HG02973 (cell line): ENCODE results near the gene WNK4.

ENCODE experiments used
- ATAC-seq: cut with Tn5 transposase; IDR thresholded peaks from one replicate; pipeline ENCODE4 v1.9.1; 2021; ENCODE audit warnings: moderate library complexity; ENCODE audit not compliant: unreplicated experiment

WNK4 gene

DNA sequence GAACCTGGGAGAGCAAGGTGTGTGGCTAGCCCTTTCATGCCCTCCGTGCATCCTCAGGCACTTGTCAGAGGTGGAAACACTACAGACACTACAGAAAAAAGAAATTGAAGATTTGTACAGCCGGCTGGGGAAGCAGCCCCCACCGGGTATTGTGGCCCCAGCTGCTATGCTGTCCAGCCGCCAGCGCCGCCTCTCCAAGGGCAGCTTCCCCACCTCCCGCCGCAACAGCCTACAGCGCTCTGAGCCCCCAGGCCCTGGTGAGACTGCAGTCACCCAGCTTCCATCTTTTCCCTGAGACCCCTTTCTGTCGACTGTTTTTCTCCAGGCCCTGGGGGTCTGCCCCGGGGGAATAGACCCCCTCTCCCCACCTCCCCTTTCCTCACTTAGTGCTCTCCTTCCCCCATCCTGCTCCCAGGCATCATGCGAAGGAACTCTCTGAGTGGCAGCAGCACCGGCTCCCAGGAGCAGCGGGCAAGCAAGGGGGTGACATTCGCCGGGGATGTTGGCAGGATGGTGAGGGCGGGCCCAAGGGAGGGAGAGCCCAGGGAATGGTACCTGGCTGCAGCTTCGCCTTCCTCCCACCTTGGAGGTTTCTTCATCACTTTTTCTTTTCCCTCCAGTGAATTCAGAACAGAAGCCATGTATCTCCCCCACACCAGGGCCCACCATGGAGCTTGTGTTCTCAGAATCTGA, 15.8 kb downstream of the WNK4 start:
- no peak for ATAC-seq

GRCh38 chr17:42797067-42798007, 16.9 kb downstream of the WNK4 start:
- no peak for ATAC-seq

DNA sequence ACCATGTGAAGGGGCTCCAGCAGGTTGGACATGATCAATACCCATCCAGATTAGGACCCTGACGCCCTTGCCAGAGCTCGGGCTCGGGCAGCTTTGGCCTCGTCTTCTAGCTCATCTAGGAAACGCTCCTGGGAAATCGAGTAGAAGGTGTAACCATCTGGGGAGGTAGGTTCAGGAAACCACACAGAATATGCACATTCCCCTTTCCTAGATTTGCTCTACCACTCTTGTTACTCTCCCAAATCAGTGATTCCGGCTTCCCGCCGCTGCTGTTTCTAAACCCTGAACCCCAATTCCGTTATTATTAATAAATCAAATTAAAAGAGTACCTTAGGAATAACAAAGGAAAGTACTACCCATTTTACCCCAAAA, 17.6 kb downstream of the WNK4 start:
- ATAC-seq = no peak

DNA sequence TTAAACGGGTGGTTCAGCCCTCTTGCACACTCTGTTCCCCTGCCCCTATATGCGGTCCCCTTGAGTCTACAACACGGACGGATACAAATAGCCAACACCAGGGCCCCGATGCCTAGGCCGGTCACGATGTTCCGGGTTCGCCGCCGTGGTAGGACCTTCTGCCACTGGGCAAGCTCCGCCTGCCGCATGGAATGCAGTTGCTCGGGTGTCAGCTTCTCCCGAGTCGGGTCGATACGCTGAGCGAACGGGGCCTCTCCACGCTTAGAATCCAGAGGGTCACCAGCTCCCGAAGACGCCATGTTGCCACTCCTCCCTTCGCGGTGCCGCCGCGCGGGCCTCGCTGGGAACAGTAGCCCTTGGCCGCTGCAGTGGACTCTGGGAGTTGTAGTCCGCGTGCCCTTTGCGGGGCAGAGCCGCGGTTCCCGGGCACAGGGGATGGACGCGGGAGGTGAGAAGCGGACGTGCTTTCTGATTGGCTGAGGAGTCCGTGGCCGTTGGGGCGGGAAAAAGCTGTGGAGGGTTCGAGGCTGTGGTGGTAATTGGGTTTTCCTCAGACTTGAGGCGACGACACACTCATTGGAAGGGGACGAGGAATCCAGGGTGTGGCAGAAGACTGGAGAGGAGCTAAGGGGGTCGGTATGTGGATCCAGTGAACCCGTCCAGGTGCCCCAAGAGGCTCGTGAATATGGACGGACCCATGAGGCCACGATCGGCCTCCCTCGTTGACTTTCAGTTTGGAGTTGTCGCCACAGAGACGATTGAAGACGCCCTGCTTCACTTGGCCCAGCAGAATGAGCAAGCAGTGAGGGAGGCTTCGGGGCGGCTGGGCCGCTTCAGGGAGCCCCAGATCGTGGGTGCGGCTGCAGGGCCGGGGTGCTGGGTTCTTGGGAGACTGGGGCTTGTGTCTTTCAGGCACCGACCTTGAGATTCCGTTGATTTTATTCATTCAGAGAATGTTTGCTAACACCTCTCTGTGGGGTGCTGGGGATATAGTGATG, 18.3 kb downstream of the WNK4 start, which contains the start of the genes CNTD1 and COA3:
CNTD1 (plus strand) TSS at position 479 of the 998 bp plus-strand sequence; CDS start at position 686, 207 bp downstream.
COA3 (minus strand) TSS at position 322 of the 998 bp plus-strand sequence; CDS start at position 299, 23 bp downstream.
- ATAC-seq = peak; percentile 78

DNA sequence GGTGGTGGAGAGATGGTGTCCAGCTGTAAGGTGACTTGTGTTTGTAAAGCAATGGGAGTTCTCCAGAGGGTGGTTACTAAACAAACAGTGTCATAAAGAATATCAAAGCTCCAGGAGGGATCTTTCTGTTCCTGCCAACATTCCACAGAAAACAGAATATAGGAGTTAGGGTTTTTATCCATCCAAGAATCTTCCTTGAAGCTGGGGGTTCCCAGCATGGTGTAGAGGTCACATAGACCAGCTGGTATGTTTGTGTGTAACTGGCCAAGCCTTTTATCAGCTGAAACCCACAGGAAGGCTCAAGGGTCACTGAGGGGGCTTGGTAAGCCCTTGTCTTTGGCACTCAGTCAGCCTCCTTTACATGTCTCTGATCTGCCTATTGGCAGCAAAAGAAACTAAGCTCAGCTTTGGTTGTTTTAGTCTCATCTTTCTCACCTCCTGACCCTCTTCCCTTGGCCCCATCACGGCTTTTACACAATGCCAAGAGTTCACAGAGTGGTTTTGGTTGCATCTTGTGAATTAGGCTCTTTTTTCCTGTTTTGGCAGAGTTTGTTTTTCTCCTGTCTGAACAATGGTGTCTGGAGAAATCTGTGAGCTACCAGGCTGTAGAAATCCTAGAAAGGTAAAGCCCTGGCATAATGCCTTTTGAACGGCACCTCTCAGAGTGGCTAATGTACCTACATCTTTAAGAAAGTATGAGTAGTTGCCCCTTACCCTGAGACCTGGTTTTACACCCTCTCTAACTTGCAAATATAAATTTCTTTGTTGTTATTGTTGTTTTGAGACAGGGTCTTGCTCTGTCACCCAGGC, 22.9 kb downstream of the WNK4 start:
- ATAC-seq = no peak

GRCh38 chr17:42804918-42805367, 24.5 kb downstream of the WNK4 start:
- ATAC-seq = no peak

DNA sequence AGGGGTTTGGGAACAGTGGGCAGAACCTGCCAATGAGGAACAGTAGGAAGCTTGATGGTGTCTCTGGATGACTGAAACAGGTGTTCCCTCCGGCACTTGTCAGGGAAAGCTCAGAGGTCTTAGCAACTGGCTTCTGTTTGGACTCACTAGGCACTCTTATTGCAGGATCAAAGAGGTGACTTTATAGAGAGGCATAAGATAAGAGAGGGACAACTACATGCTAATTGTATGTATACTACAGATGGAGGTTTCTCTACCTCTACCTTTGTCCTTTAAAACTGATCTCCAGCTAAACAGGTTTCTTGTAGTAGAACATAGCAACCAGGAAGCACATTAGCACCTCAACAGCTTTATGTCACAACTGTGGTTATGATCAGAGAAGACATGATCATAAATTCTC, 25.8 kb downstream of the WNK4 start:
- ATAC-seq = no peak

- no peak for ATAC-seq
These were observed 28.8 kb downstream of the WNK4 start for GRCh38 chr17:42809250-42809649.

DNA sequence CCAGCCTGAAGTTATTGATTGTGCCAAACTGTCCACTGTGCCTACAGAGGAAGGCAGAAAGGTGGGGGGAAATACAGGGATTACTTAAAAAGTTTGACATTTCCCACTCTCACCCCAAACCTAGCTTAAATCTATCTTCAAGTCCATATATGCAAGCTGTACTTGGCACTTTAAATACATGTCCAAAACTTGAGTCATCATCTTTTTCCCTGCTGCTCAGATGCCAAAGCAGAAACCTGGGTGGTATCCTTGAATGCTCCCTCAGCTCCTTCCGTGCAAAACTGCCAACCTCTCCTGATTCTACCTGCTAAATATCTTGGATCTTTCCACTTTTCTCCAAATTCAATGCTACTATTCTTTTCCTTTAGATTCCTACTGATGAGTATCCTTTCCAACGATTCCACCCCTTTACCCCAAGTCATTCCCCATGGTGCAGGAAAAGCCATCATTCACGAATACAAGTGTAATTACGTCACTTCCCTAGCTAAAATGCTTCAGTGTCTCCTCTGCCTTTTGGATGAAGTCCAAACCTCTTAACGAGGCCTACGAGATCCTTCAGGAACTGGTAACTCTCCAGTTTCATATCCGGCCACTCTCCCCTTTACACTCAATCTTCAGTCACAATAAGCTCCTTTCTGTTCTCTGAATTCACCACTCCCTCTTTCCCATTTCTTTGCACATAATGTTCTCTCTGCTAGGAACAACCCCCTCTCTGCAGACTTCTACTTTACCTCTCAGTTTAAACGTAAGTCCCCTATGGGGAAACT, 34.4 kb downstream of the WNK4 start:
- ATAC-seq = no peak

GRCh38 chr17:42817866-42818265, 37.5 kb downstream of the WNK4 start:
- no peak for ATAC-seq

DNA sequence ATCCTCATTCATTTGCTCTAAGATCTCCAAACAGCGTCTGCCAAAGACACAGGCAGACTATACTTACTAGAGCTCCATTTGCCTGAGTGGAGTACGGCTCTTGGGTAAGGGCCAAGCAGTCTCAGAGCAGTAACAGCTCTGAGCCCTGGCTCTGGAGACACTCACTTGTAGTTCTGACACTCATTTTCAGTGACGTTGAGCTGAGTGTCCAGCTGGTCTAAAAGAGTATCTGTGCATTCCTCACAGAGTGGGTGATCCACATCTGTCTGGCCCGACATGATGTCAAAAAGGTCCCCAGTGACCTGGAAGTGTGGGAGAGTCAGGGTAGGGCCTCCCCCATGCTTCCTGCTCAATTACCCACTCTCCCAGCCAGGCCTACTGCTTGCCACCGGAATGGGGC, 38.0 kb downstream of the WNK4 start:
- no peak for ATAC-seq

DNA sequence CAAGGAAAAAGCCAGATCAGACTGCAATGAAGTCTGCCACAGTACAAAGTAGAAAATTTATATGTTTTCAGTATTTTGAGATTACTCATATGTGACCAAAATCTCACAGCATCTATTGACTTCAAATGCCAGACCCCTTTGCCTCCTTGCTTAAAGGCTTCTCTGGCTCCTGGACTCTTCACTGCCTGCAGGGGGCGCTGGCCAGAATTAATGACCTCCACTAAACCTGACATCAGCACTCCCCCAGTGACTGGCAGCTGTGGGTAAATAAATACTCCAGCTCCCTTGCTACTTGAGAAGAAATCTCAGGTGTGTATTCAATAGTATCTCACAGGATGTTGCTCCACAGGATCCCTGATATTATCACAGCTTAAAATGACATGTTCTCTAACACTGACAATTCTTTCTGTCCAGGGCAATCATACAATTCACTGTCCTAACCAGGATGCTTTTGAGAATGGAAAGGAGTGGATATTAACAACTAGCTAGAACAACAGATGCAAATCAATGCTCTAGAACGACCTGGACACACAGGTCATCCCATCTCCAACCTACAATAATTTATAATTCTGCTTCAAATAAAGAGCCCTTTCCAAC, 39.6 kb downstream of the WNK4 start:
- no peak for ATAC-seq

DNA sequence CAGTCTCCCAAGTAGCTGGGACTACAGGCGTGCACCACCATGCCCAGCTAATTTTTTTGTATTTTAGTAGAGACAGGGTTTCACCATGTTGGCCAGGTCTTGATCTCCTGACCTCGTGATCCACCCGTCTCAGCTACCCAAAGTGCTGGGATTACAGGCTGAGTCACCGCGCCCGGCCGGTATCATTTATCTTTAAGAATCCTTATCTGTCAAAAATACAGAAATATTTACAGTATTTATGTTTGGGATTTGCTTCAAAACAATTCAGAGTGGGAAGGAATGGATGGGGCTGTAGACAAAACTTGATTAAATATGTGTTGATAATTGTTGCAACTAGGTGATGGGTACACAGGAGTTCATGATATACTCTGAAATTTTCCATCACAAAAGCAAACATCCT, 40.8 kb downstream of the WNK4 start:
- ATAC-seq = no peak

DNA sequence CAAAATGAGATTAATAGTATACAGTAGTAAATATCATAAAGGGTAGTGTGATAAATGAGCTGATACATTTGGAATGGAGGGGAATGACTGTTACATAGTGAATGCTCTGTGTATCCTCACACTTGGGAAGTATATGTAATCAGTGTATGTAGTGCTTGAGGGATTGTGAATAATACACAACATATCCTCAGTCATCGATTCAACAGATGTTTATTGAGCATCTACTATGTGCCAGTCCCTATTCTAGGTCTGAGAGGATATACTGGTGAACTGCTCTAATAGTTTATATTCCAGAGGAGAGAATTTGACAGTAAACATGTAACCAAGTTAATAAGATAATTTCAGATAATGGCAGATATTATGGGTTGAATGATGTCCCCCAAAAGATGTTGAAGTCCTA, 47.1 kb downstream of the WNK4 start:
- ATAC-seq = no peak

DNA sequence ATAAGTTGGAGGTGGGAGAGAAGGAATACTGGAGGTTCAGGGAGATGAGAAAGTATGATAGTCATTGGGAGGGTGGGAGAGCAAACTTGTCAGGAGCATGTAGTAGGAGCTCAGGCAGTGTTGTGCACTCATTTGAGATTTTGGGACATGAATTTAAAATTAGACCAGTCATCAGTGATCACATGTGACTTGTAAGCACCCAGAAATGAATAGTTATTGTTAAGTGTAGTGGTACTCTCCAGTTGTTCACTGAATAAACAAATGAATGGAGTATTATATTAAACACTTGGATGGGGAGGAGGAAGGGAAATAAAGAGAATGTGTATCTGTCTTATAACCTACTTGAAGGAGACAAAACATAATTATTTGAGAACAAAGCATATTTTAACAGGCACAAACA, 50.6 kb downstream of the WNK4 start:
- ATAC-seq = no peak

GRCh38 chr17:42832213-42832933, 52.0 kb downstream of the WNK4 start:
- no peak for ATAC-seq

- ATAC-seq = peak; percentile 76
These were observed 52.7 kb downstream of the WNK4 start, which contains the start of gene PSME3 for GRCh38 chr17:42832934-42833766. Gene PSME3, plus strand, starts transcription at chr17:42833397. Its CDS starts 235 bp downstream, at chr17:42833632.
